T-helper 17 cell (primary cell): ENCODE data around the gene SLCO4A1. TPM values are rescaled to one million over a fixed set of nuclear protein-coding genes. Genes with fewer than 3 reads are reported as not detected.

ENCODE experiments used
- ATAC-seq: fragments of 150-1000 bp; cut with Tn5 transposase; 2 replicates; pipeline ENCODE4 v1.10.0; 2021; ENCODE audit warnings: mild to moderate bottlenecking, moderate library complexity
- DNase-seq, 3 donors: peaks; one replicate each; pipeline versions ENCODE4 v3.0.0 to v3.0.0-alpha.2; 2020 to 2021
- H3K9me3 ChIP-seq: one replicate; pipeline ENCODE4 v1.7.0; 2013; ENCODE audit warnings: low read length, mild to moderate bottlenecking; ENCODE audit not compliant: control insufficient read depth, poor library complexity, severe bottlenecking
- H3K27ac Mint-ChIP-seq: one replicate; pipeline ENCODE4 v1.8.0; 2022; ENCODE audit warnings: mild to moderate bottlenecking, moderate library complexity, mixed read lengths
- H3K27me3 Mint-ChIP-seq: one replicate; pipeline ENCODE4 v1.8.0; 2022; ENCODE audit warnings: mixed read lengths
- H3K36me3 Mint-ChIP-seq: one replicate; pipeline ENCODE4 v1.8.0; 2022; ENCODE audit warnings: low read depth, mixed read lengths
- H3K4me1 Mint-ChIP-seq: one replicate; pipeline ENCODE4 v1.8.0; 2022; ENCODE audit warnings: mild to moderate bottlenecking, mixed read lengths
- H3K4me3 Mint-ChIP-seq: one replicate; pipeline ENCODE4 v1.8.0; 2022; ENCODE audit warnings: mild to moderate bottlenecking, moderate library complexity, mixed read lengths
- total RNA-seq, 4 donors: library from RNA in 2 of 4; stranded (reverse) in 2 of 4; gene quantifications; one replicate each; pipeline ENCODE4 v1.2.3 and lab custom pipeline; 2022 to 2026

Gene SLCO4A1
- total RNA-seq, 2 donors from 2014 or later = 1.9 TPM

GRCh38 chr20:62658593-62659178 lies 16.4 kb downstream of the SLCO4A1 start:
- DNase-seq (no peak), ATAC-seq (no peak)
- H3K9me3 ChIP-seq = no peaks in the 10 kb centered on the region
- Mint-ChIP-seq H3K27ac (no peak overlapping the region), H3K4me3 (no peak overlapping the region), H3K4me1 (peaks cover 3% of the 10 kb centered on the region), H3K27me3 (no peaks in the 10 kb centered on the region), H3K36me3 (peaks cover 2% of the 10 kb centered on the region)

- ATAC-seq (no peak), DNase-seq (no peak)
- Mint-ChIP-seq H3K36me3 (peaks cover 2% of the 10 kb centered on the region), H3K4me3 (no peak overlapping the region), H3K27ac (no peak overlapping the region), H3K27me3 (no peaks in the 10 kb centered on the region), H3K4me1 (peaks cover 3% of the 10 kb centered on the region)
- H3K9me3 ChIP-seq = no peaks in the 10 kb centered on the region
Observed at GRCh38 chr20:62659488-62660239, 17.4 kb downstream of the SLCO4A1 start.

GRCh38 chr20:62660240-62660615 lies 17.9 kb downstream of the SLCO4A1 start:
- no peak for ATAC-seq
- Mint-ChIP-seq H3K4me1 (peaks cover 3% of the 10 kb centered on the region), H3K27me3 (no peaks in the 10 kb centered on the region), H3K36me3 (peaks cover 2% of the 10 kb centered on the region), H3K4me3 (no peak overlapping the region), H3K27ac (no peak overlapping the region)
- H3K9me3 ChIP-seq = no peaks in the 10 kb centered on the region
- no peak for DNase-seq

GRCh38 chr20:62660768-62661167 lies 18.5 kb downstream of the SLCO4A1 start:
- H3K27me3 Mint-ChIP-seq = no peaks in the 10 kb centered on the region
- peaks cover 2% of the 10 kb centered on the region for H3K36me3 Mint-ChIP-seq
- DNase-seq (no peak), ATAC-seq (no peak)
- no peaks in the 10 kb centered on the region for H3K9me3 ChIP-seq
- no peak overlapping the region for H3K4me3 Mint-ChIP-seq
- peaks cover 3% of the 10 kb centered on the region for H3K4me1 Mint-ChIP-seq
- no peak overlapping the region for H3K27ac Mint-ChIP-seq

GRCh38 chr20:62661647-62662046 lies 19.3 kb downstream of the SLCO4A1 start:
- no peaks in the 10 kb centered on the region for H3K9me3 ChIP-seq
- no peak for ATAC-seq
- Mint-ChIP-seq H3K27ac (no peak overlapping the region), H3K27me3 (no peaks in the 10 kb centered on the region), H3K36me3 (peaks cover 2% of the 10 kb centered on the region), H3K4me3 (no peak overlapping the region), H3K4me1 (peaks cover 3% of the 10 kb centered on the region)
- DNase-seq = no peak

- Mint-ChIP-seq H3K27ac (no peak overlapping the region), H3K27me3 (no peaks in the 10 kb centered on the region), H3K36me3 (peaks cover 2% of the 10 kb centered on the region), H3K4me1 (peaks cover 3% of the 10 kb centered on the region), H3K4me3 (no peak overlapping the region)
- DNase-seq = no peak
- no peak for ATAC-seq
- no peaks in the 10 kb centered on the region for H3K9me3 ChIP-seq
Observed at GRCh38 chr20:62662422-62662821, 20.1 kb downstream of the SLCO4A1 start.

GRCh38 chr20:62663145-62664018 lies 21.1 kb downstream of the SLCO4A1 start:
- no peaks in the 10 kb centered on the region for H3K9me3 ChIP-seq
- DNase-seq (no peak), ATAC-seq (no peak)
- peaks cover 2% of the 10 kb centered on the region for H3K36me3 Mint-ChIP-seq
- H3K27me3 Mint-ChIP-seq = no peaks in the 10 kb centered on the region
- H3K4me3 Mint-ChIP-seq = no peak overlapping the region
- peaks cover 3% of the 10 kb centered on the region for H3K4me1 Mint-ChIP-seq
- no peak overlapping the region for H3K27ac Mint-ChIP-seq

GRCh38 chr20:62664019-62664971 lies 22.0 kb downstream of the SLCO4A1 start:
- DNase-seq (no peak), ATAC-seq (no peak)
- H3K4me1 Mint-ChIP-seq = no peaks in the 10 kb centered on the region
- H3K4me3 Mint-ChIP-seq = no peak overlapping the region
- H3K36me3 Mint-ChIP-seq = no peaks in the 10 kb centered on the region
- no peaks in the 10 kb centered on the region for H3K27me3 Mint-ChIP-seq
- no peaks in the 10 kb centered on the region for H3K9me3 ChIP-seq
- no peak overlapping the region for H3K27ac Mint-ChIP-seq

- Mint-ChIP-seq H3K4me3 (no peak overlapping the region), H3K4me1 (no peaks in the 10 kb centered on the region), H3K27me3 (no peaks in the 10 kb centered on the region), H3K27ac (no peak overlapping the region), H3K36me3 (no peaks in the 10 kb centered on the region)
- no peaks in the 10 kb centered on the region for H3K9me3 ChIP-seq
- no peak for DNase-seq
- no peak for ATAC-seq
Observed at GRCh38 chr20:62665153-62665754, 23.0 kb downstream of the SLCO4A1 start.

GRCh38 chr20:62665826-62666735 lies 23.8 kb downstream of the SLCO4A1 start:
- ATAC-seq (no peak), DNase-seq (no peak)
- Mint-ChIP-seq H3K36me3 (no peaks in the 10 kb centered on the region), H3K27me3 (no peaks in the 10 kb centered on the region), H3K4me1 (no peaks in the 10 kb centered on the region), H3K27ac (no peak overlapping the region), H3K4me3 (no peak overlapping the region)
- no peaks in the 10 kb centered on the region for H3K9me3 ChIP-seq

- ATAC-seq (no peak), DNase-seq (no peak)
- H3K27me3 Mint-ChIP-seq = no peaks in the 10 kb centered on the region
- H3K4me1 Mint-ChIP-seq = no peaks in the 10 kb centered on the region
- no peaks in the 10 kb centered on the region for H3K36me3 Mint-ChIP-seq
- H3K9me3 ChIP-seq = no peaks in the 10 kb centered on the region
- H3K27ac Mint-ChIP-seq = no peak overlapping the region
- H3K4me3 Mint-ChIP-seq = no peak overlapping the region
Observed at GRCh38 chr20:62666736-62667529, 24.6 kb downstream of the SLCO4A1 start.
